IMR-90 (cell line): ENCODE measurements around the gene ZRANB3. TPM values are rescaled to one million over a fixed set of nuclear protein-coding genes. Genes with fewer than 3 reads are reported as not detected.

ENCODE experiments used
- ATAC-seq: fragments of 200-7000 bp; cut with Tn5 transposase; 2 replicates; pipeline ENCODE4 v1.9.1; 2020; ENCODE audit warnings: low read depth, mild to moderate bottlenecking, moderate library complexity
- BruUV-seq: library from RNA; stranded (reverse); fragments of 400-500 nt; replicated peaks from 2 replicates; lab custom pipeline; 2021; lab: Mats Ljungman, UMichigan
- CTCF ChIA-PET: fragments of 300-600 bp; formaldehyde crosslinking; extraction: SDS; loops from one replicate; lab custom pipeline; 2021; ENCODE audit warnings: antibody characterized with exemption; lab: Yijun Ruan, JAX
- POLR2A ChIA-PET: fragments of 300-600 bp; sonication (Branson Sonifier 250); formaldehyde crosslinking; loops from one replicate; lab custom pipeline; 2022; ENCODE audit warnings: antibody characterized with exemption; ENCODE audit not compliant: unreplicated experiment; lab: Charles Lee
- DNase-seq: peaks from one replicate; pipeline ENCODE4 v3.0.0; 2013
- H2AFZ ChIP-seq: replicated peaks from 2 replicates; pipeline ENCODE3; 2013; ENCODE audit warnings: low read length, mild to moderate bottlenecking; ENCODE audit not compliant: poor library complexity
- H2AK5ac ChIP-seq: 2 replicates; pipeline ENCODE4 v1.6.1; 2013; ENCODE audit warnings: low read depth, low read length, inconsistent platforms
- H2AK9ac ChIP-seq: replicated peaks from 2 replicates; pipeline ENCODE3; 2013; ENCODE audit warnings: mild to moderate bottlenecking, low read depth, low read length, moderate library complexity; ENCODE audit not compliant: poor library complexity
- H2BK120ac ChIP-seq: 2 replicates; pipeline ENCODE4 v1.6.1; 2013; ENCODE audit warnings: low read depth, low read length, inconsistent platforms
- H2BK15ac ChIP-seq: 3 replicates; pipeline ENCODE4 v1.6.1; 2013; ENCODE audit warnings: low read depth, low read length, inconsistent platforms
- H2BK20ac ChIP-seq: 2 replicates; pipeline ENCODE4 v1.6.1; 2013; ENCODE audit warnings: low read depth, mild to moderate bottlenecking, inconsistent platforms, low read length, moderate library complexity
- H2BK5ac ChIP-seq: 2 replicates; pipeline ENCODE4 v1.6.1; 2013; ENCODE audit warnings: mild to moderate bottlenecking, low read depth, low read length, inconsistent platforms; ENCODE audit not compliant: poor library complexity, severe bottlenecking
- H3K14ac ChIP-seq: replicated peaks from 2 replicates; pipeline ENCODE4 v1.6.1; 2013; ENCODE audit warnings: low read depth, low read length, inconsistent platforms
- H3K18ac ChIP-seq: 2 replicates; pipeline ENCODE4 v1.6.1; 2013; ENCODE audit warnings: low read depth, low read length, control low read depth
- H3K23ac ChIP-seq: 2 replicates; pipeline ENCODE4 v1.6.1; 2013; ENCODE audit warnings: low read depth, low read length, inconsistent platforms
- H3K27ac ChIP-seq: 2 replicates; pipeline ENCODE4 v1.5.1; 2013; ENCODE audit warnings: mild to moderate bottlenecking, control low read depth, low read length; ENCODE audit not compliant: insufficient read depth
- H3K27me3 ChIP-seq: 2 replicates; pipeline ENCODE4 v1.6.1; 2013; ENCODE audit warnings: low read length; ENCODE audit not compliant: control insufficient read depth, insufficient read depth
- H3K36me3 ChIP-seq: 2 replicates; pipeline ENCODE4 v1.6.1; 2013; ENCODE audit warnings: low read length, mixed read lengths; ENCODE audit not compliant: control insufficient read depth, insufficient read depth
- H3K4ac ChIP-seq: 2 replicates; pipeline ENCODE4 v1.6.1; 2013; ENCODE audit warnings: low read depth, low read length, inconsistent platforms
- H3K4me1 ChIP-seq: 2 replicates; pipeline ENCODE4 v1.6.1; 2013; ENCODE audit warnings: low read length, mixed read lengths; ENCODE audit not compliant: control insufficient read depth, insufficient read depth
- H3K4me2 ChIP-seq: 2 replicates; pipeline ENCODE4 v1.6.1; 2013; ENCODE audit warnings: low read depth, mild to moderate bottlenecking, control low read depth, low read length, moderate library complexity
- H3K4me3 ChIP-seq: 2 replicates; pipeline ENCODE4 v1.5.1; 2013; ENCODE audit warnings: low read depth, mild to moderate bottlenecking, control low read depth, low read length, moderate library complexity; ENCODE audit not compliant: insufficient read depth
- H3K56ac ChIP-seq: 2 replicates; pipeline ENCODE4 v1.6.1; 2013; ENCODE audit warnings: low read length, inconsistent platforms; ENCODE audit not compliant: insufficient read depth; ENCODE audit errors: extremely low read depth
- H3K79me1 ChIP-seq, 2 experiments: 2 replicates each; pipeline ENCODE4 v1.6.1; 2013; ENCODE audit warnings: low read length in 2 of 2, inconsistent platforms in 1 of 2, low read depth in 1 of 2
- H3K9ac ChIP-seq: 2 replicates; pipeline ENCODE4 v1.6.1; 2013; ENCODE audit warnings: low read depth, low read length, control low read depth
- H3K9me1 ChIP-seq: 2 replicates; pipeline ENCODE4 v1.6.1; 2013; ENCODE audit warnings: low read length, inconsistent platforms; ENCODE audit not compliant: insufficient read depth
- H3K9me3 ChIP-seq: 2 replicates; pipeline ENCODE4 v1.6.1; 2013; ENCODE audit warnings: low read length; ENCODE audit not compliant: control insufficient read depth, insufficient read depth
- H4K20me1 ChIP-seq: 2 replicates; pipeline ENCODE4 v1.6.1; 2013; ENCODE audit warnings: low read length, inconsistent platforms; ENCODE audit not compliant: insufficient read depth
- H4K5ac ChIP-seq: 2 replicates; pipeline ENCODE4 v1.6.1; 2013; ENCODE audit warnings: mild to moderate bottlenecking, low read depth, low read length, control low read depth
- H4K8ac ChIP-seq, 2 experiments: 2 replicates each; pipeline ENCODE4 v1.6.1; 2013; ENCODE audit warnings: low read depth in 2 of 2, low read length in 2 of 2, control low read depth in 1 of 2, inconsistent platforms in 1 of 2
- H4K91ac ChIP-seq: 2 replicates; pipeline ENCODE4 v1.6.1; 2013; ENCODE audit warnings: low read depth, low read length, inconsistent platforms; ENCODE audit not compliant: insufficient read depth
- BHLHE40 ChIP-seq: fragments of 150-350 bp; IDR thresholded peaks from 2 replicates; pipeline ENCODE4 v1.6.1; 2016; ENCODE audit warnings: mild to moderate bottlenecking, low read depth, low read length
- CEBPB ChIP-seq: IDR thresholded peaks from 2 replicates; pipeline ENCODE4 v1.6.1; 2012; ENCODE audit warnings: low read depth, low read length, improper control_type of control experiment
- CHD1 ChIP-seq: IDR thresholded peaks from 2 replicates; pipeline ENCODE4 v1.6.1; 2012; ENCODE audit warnings: low read depth, low read length, improper control_type of control experiment
- MAFK ChIP-seq: IDR thresholded peaks from 2 replicates; pipeline ENCODE4 v1.6.1; 2012; ENCODE audit warnings: low read depth, low read length, improper control_type of control experiment
- MAZ ChIP-seq: IDR thresholded peaks from 2 replicates; pipeline ENCODE4 v1.6.1; 2012; ENCODE audit warnings: low read depth, mild to moderate bottlenecking, low read length, improper control_type of control experiment, moderate library complexity, borderline replicate concordance
- NFE2L2 ChIP-seq: fragments of 150-350 bp; IDR thresholded peaks from 2 replicates; pipeline ENCODE4 v1.6.1; 2016; ENCODE audit warnings: low read depth, mild to moderate bottlenecking, low read length
- POLR2A ChIP-seq: IDR thresholded peaks from 2 replicates; pipeline ENCODE4 v1.6.1; 2012; ENCODE audit warnings: mild to moderate bottlenecking, low read depth, low read length
- RAD21 ChIP-seq: IDR thresholded peaks from 2 replicates; pipeline ENCODE4 v1.6.1; 2012; ENCODE audit warnings: low read length, improper control_type of control experiment
- WGBS, 2 experiments: methylation state at CpG; one replicate each; pipeline versions ENCODE4 v1.1.5 to v1.1.7; 2013; ENCODE audit warnings: missing lambda C conversion rate in 2 of 2; ENCODE audit not compliant: insufficient read length in 1 of 2; ENCODE audit errors: extremely low coverage in 2 of 2; 5-methylcytosine and 5-hydroxymethylcytosine counted together
- dilution Hi-C: fragments of 300-500 bp; cut with HindIII; formaldehyde crosslinking; loops from one replicate; pipeline ENCODE4 v1.14.3; 2018; ENCODE audit warnings: low sequenced_read_pairs; ENCODE audit not compliant: unreplicated experiment
- in situ Hi-C: fragments of 300-500 bp; cut with MboI; formaldehyde crosslinking; loops from 3 replicates; pipeline ENCODE4 v1.14.3; 2019; ENCODE audit warnings: low sequenced_read_pairs, inconsistent platforms, mixed read lengths
- intact Hi-C: fragments of 100-400 bp; cut with micrococcal nuclease; formaldehyde crosslinking; loops from 2 replicates; pipeline ENCODE4 v1.10.0; 2022
- polyA plus RNA-seq, 3 experiments: library from polyadenylated mRNA; depleted of rRNA; stranded (reverse); fragments of >200 nt; gene quantifications; 2 replicates each; pipeline ENCODE4 v1.2.3, GENCODE V29; 2012; ENCODE audit warnings: low replicate concordance in 1 of 3
- total RNA-seq: library from RNA; depleted of rRNA; stranded (reverse); fragments of >200 nt; gene quantifications from 2 replicates; pipeline ENCODE4 v1.2.3, GENCODE V29; 2012
- TF ChIP-seq, protein P1 (sequence below): fragments of 150-350 bp; IDR thresholded peaks from 2 replicates; pipeline ENCODE4 v1.6.1; 2016; ENCODE audit warnings: low read depth, mild to moderate bottlenecking, low read length, moderate library complexity, borderline replicate concordance

Gene ZRANB3
- total and polyA plus RNA-seq, 2 of the 4 experiments (the other 2 are of a cell fraction) = 3.4 to 9.3 TPM

- ATAC-seq (peak; percentile 57; the same call in 1 of the 2 replicates), DNase-seq (peak; percentile 69)
- POLR2A ChIA-PET = no interaction called here
- Histone ChIP-seq H3K27me3 (no peaks in the 10 kb centered on the region), H4K91ac (no peak overlapping the region), H2BK20ac (no peak overlapping the region), H3K4ac (no peak overlapping the region), H4K20me1 (no peaks in the 10 kb centered on the region), H3K79me1 (peaks cover 11 to 14% of the 10 kb centered on the region in 2 experiments; a peak in 3 of 4 replicates), H4K8ac (no peak overlapping the region), H3K9me1 (no peaks in the 10 kb centered on the region; the same call in 1 of the 2 replicates), H3K14ac (no peak overlapping the region), H2BK5ac (no peak overlapping the region), H3K9ac (no peak overlapping the region), H2AFZ (no peak overlapping the region), H2BK120ac (no peak overlapping the region), H2BK15ac (no peak overlapping the region), H2AK5ac (no peak overlapping the region), H3K56ac (no peak overlapping the region), H3K36me3 (peaks cover 17% of the 10 kb centered on the region), H3K23ac (no peak overlapping the region), H3K4me3 (no peak overlapping the region), H3K18ac (no peak overlapping the region), H4K5ac (no peak overlapping the region), H3K4me2 (no peak overlapping the region), H3K9me3 (no peaks in the 10 kb centered on the region), H3K27ac (no peak overlapping the region), H3K4me1 (no peaks in the 10 kb centered on the region), H2AK9ac (no peak overlapping the region)
- intact Hi-C loops = no loop called here
- in situ Hi-C loops = no loop called here
- TF ChIP-seq CEBPB (peak; percentile 54; the same call in 1 of the 2 replicates), POLR2A (no peak), RAD21 (no peak), MAFK (no peak), CHD1 (no peak), MAZ (no peak), NFE2L2 (no peak), BHLHE40 (0 out of 2 replicates have a peak, but pooled peaks have one; percentile 21)
- TF ChIP-seq, protein P1, sequence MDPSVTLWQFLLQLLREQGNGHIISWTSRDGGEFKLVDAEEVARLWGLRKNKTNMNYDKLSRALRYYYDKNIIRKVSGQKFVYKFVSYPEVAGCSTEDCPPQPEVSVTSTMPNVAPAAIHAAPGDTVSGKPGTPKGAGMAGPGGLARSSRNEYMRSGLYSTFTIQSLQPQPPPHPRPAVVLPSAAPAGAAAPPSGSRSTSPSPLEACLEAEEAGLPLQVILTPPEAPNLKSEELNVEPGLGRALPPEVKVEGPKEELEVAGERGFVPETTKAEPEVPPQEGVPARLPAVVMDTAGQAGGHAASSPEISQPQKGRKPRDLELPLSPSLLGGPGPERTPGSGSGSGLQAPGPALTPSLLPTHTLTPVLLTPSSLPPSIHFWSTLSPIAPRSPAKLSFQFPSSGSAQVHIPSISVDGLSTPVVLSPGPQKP = no peak
- no TSS peak for BruUV-seq
- no CpG with 5 or more reads among the region's 1 CpG for WGBS, 2 experiments
- dilution Hi-C loops = no loop called here
- CTCF ChIA-PET = interaction anchor here (0.7 kb wide), 1 partner anchor 628 kb away, joined by 4 read pairs; no protein-coding TSS in a partner anchor
Observed at GRCh38 chr2:135149251-135149650, 381.8 kb downstream of the ZRANB3 start.
